HCT116 (cell line): Measurements from ENCODE around the gene MCF2L2.
"Not testable (repeated sequence)": the region's sequence is repeated elsewhere in the genome, so short reads cannot be mapped to it uniquely, and the experiment has no call there.

Experiments used
- EGR1 ChIP-seq: IDR thresholded peaks from 2 replicates; pipeline ENCODE4 v1.6.1; 2012; ENCODE audit warnings: low read depth
- EZH2 ChIP-seq: fragments of 200-600 bp; sonication (generic); IDR thresholded peaks from 2 replicates; pipeline ENCODE4 v1.6.1; 2017; ENCODE audit warnings: antibody characterized with exemption, mixed run types
- YY1 ChIP-seq: IDR thresholded peaks from 2 replicates; pipeline ENCODE4 v1.6.1; 2011; ENCODE audit warnings: low read length, low read depth, moderate library complexity, mild to moderate bottlenecking; ENCODE audit not compliant: insufficient replicate concordance; ENCODE audit errors: extremely low read depth
- ZNF274 ChIP-seq: fragments of 200-500 bp; sonication (Bioruptor generic); IDR thresholded peaks from 2 replicates; pipeline ENCODE4 v1.6.1; 2014; ENCODE audit warnings: mild to moderate bottlenecking, low read depth, low read length, inconsistent platforms
- TF ChIP-seq, protein P1 (sequence below): IDR thresholded peaks from 2 replicates; pipeline ENCODE4 v1.6.1; 2012
- TF ChIP-seq, protein P2 (sequence below), 3 experiments: fragments of 200-600 bp in 1 of 3; sonication (generic) in 1 of 3; IDR thresholded peaks in 2 of 3; conservative IDR thresholded peaks in 1 of 3; 2 replicates each; pipeline ENCODE4 v1.5.1; 2012 to 2017; ENCODE audit warnings: low read depth in 2 of 3, low read length in 2 of 3, antibody characterized with exemption in 1 of 3, borderline replicate concordance in 1 of 3, control low read depth in 1 of 3, mild to moderate bottlenecking in 1 of 3, mixed read lengths in 1 of 3, mixed run types in 1 of 3, moderate library complexity in 1 of 3; ENCODE audit not compliant: insufficient read depth in 1 of 3
- TF ChIP-seq, protein P3 (sequence below): IDR thresholded peaks from 2 replicates; pipeline ENCODE4 v1.6.1; 2012

DNA sequence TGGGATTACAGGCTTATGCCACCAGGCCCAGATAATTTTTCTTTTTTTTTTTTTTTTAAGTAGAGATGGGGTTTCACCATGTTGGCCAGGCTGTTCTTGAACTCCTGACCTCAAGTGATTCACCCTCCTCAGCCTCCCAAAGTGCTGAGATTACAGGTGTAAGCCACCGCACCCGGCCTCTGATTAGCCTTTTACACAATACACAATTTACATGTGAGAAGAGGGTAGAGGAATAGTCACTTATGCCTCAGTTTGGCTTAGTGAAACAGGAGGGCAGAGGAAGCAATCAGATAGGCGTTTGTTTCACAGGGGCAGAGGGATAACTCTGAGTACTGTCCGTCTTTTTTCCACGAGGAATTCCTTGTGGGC is 56.8 kb downstream of the MCF2L2 start:
- TF ChIP-seq, protein P1, sequence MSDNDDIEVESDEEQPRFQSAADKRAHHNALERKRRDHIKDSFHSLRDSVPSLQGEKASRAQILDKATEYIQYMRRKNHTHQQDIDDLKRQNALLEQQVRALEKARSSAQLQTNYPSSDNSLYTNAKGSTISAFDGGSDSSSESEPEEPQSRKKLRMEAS, result not testable (repeated sequence)
- TF ChIP-seq, protein P2, sequence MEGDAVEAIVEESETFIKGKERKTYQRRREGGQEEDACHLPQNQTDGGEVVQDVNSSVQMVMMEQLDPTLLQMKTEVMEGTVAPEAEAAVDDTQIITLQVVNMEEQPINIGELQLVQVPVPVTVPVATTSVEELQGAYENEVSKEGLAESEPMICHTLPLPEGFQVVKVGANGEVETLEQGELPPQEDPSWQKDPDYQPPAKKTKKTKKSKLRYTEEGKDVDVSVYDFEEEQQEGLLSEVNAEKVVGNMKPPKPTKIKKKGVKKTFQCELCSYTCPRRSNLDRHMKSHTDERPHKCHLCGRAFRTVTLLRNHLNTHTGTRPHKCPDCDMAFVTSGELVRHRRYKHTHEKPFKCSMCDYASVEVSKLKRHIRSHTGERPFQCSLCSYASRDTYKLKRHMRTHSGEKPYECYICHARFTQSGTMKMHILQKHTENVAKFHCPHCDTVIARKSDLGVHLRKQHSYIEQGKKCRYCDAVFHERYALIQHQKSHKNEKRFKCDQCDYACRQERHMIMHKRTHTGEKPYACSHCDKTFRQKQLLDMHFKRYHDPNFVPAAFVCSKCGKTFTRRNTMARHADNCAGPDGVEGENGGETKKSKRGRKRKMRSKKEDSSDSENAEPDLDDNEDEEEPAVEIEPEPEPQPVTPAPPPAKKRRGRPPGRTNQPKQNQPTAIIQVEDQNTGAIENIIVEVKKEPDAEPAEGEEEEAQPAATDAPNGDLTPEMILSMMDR (IDR thresholded peaks at IDR 0.05 in 2 of 3, conservative IDR thresholded peaks at IDR 0.05 in 1 of 3; ENCODE audit: borderline replicate concordance in 1 of 3, insufficient read depth in 1 of 3, low read depth in 2 of 3, low read length in 2 of 3), result not testable (repeated sequence)
- not testable (repeated sequence) for TF ChIP-seq ZNF274, YY1, EZH2, EGR1
- TF ChIP-seq, protein P3, sequence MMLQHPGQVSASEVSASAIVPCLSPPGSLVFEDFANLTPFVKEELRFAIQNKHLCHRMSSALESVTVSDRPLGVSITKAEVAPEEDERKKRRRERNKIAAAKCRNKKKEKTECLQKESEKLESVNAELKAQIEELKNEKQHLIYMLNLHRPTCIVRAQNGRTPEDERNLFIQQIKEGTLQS, result not testable (repeated sequence)
